GM21717 (cell line): ENCODE data around the gene ZNF516.

Source experiments
- ATAC-seq: cut with Tn5 transposase; IDR thresholded peaks from one replicate; pipeline ENCODE4 v1.9.1; 2021; ENCODE audit warnings: mild to moderate bottlenecking, moderate library complexity; ENCODE audit not compliant: unreplicated experiment

Gene ZNF516

DNA sequence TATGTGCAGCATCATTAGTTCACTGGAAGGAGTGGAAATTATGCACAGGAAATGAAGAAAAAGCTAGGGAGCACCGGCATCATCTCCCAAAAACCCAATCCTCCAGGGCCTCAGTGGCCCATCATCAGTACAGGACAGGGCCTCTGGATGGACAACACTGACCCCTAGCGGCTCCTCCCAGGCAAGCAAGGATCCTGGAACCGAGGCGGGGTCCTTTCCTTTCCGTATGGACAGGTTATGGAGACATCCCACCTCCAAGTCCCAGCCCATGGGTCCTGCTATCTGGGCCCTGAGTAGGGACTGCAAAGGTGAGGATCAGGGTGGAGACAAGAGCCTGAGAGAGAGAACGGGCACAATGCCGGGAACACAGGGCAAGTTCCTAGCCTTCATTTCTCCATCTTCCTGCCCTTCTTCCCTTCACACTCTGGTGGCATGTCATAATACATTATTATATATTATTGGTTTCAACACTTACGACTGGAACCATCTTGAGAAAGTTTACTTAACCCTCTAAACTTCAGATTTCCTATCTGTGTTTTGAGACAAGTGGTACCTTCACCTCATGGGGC lies 68.2 kb downstream of the ZNF516 start:
- ATAC-seq, result no peak

DNA sequence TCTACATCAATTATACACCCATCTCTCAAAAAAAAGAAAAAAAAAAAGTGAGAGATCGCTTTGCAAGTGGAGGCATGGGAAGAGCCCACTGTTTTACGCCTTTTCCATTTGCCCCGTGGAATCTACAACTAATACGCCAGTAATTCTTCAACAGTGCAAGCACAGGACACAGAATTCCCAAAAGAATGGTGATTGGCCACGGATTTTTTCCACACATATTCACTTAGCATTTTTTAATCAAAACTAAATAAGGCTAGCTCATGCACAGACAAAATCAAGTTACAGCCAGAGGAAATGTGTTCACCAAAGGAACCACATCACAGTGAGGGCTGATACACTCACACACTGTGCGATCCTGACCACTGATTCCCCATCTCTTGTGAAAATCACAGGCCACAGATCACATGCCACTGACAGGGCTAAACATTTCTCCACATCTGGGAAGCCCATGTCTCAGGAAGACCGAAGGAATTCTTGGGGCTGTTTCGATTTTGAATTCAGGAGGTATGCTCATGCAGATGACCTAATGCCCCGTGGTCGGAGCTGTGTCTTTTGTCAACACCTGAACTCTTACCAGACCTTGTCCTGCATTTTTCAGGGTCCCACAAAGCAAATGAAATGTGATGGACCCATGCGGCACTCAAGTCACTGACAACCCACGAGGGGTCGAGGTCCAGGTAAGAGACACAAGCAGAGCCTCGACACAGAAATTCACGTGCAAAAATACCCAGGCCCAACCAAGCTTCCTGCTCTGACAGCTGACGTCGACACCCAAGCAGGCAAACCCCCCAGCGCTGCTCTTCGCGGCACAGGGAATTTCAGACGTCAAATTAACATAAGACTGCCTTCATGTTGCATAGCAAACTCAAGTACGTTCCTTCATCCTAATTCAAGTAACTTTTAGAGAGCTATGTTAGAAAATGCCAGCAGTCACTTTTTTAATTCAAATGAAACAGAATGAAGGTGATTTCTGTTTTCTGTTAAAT lies 69.6 kb downstream of the ZNF516 start:
- no peak for ATAC-seq

DNA sequence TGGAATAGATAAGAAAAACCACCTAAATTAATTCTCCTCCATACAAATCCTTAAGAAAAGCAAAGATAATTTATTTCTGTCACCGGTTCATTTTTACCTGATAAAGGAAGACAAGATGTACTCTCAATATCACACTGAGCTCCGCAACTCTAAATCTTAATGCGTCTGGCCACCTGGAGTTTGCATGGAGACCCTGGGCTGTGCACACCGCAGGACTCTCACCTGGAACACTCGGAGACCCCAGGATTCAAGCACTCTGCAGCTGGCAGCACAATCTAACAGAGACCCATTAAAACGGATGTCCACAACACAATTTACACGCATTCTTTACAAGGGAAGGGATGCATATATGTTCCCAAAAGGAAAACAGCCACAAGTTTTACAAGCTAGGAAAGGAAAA lies 72.2 kb downstream of the ZNF516 start:
- ATAC-seq, result no peak

DNA sequence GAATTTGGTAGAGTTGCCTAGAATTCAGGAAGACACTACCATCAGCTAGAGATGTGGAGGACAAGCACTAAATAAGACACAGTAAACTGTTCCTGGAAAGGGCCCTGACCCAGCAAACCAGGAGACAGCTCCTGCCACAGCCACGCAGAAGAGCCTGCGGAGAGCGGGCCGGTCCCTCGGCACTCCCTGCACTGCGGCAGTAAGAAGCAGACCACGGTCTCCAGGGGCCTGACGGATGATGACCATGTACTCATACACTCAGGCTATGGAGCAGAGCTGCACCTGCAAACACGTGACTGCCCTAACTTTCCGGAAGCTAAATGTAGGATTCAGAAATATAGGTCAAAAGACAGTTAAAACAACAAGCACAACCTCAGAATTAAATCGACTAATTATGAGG lies 72.9 kb downstream of the ZNF516 start:
- no peak for ATAC-seq

DNA sequence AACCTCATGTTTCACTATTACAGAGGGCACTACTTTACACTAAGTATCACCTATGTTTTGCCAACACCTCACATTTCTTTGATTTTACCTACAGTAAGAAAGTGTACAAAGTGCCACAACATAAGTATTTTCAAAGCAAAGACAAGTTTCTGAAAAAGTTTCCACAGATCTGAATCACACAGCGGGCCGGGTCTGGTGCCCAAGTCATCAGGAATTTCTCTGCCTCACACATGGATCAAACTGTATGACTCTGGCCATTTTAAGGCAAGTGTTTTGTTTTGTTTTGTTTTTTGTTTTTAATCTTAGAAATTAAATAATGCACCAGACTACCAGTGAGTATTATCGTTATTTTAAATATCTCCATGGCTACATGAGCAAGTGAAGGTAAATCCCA lies 73.4 kb downstream of the ZNF516 start:
- ATAC-seq, result no peak

DNA sequence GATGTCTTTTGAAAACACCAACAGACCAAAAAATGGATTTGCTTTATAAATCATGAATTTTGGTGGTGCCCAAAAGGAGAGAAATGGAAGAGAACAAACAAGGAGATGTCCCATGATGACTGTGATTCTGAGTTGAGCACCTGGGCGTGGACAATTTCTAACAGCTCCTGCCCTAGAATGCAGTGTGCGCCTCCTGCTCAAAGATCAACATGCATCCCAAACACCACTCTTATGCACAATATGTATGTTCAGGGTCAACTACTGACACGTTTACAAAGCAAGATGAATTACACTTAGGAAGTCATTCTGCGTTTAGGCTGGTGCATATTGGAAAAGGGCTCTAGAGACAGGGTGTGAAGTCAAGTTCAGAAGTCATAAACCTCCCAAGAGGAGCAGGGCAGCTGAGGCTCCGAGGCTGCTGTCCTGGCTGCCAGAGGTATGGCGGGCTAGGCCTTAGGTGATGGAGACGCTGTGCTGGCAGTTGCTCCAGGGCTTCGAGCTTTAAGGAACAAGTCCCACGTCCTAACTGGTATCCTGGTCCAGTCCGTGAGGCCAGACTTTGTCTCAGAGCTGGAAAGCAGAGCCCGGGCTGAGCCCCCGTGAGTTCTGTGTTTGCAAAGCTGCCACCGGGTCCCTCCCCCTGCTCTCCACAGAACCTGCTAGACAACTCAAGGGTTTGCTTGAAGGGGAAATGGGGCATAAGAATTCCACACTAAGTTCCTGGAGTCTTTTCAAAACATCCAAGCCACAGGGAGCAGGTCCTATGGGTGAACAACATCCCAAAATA lies 74.0 kb downstream of the ZNF516 start:
- no peak for ATAC-seq

DNA sequence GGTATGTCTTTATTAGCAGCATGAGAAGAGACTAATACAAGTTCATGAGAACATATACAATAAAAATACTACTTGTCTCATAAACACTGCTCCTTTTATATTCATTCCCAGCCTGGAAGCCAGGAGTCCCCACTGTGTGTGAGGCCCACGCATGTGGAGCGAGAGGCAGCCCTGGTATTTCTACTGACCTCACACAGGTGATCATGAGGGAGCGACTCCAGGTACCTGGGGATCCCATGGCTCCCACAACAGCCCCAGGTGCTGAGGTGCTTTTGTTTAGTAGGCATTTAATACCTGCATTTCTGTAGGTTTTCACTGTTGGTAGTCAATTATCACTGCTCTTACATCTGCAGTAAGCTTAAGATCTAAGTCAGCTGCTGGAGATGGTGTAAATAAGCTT lies 75.2 kb downstream of the ZNF516 start:
- no peak for ATAC-seq

DNA sequence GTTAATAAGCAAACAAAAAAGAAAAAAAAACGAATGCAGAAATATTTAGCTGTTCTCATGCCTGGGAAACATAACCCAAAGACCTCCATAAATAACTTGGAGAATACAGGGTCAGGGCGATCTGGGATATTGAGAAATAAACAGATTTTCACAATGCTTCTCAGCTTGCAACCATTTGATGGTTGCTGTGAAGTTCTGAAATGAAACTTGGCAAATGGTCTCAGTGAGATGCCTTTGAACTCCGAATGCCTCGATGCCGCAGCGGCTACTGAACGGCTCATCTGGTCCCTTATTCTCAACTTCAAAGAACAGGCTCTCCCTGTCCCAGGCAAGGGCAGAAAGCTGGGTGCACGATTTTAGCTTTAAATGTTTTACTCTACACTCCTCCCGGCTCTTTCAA lies 78.1 kb downstream of the ZNF516 start:
- ATAC-seq, result no peak

DNA sequence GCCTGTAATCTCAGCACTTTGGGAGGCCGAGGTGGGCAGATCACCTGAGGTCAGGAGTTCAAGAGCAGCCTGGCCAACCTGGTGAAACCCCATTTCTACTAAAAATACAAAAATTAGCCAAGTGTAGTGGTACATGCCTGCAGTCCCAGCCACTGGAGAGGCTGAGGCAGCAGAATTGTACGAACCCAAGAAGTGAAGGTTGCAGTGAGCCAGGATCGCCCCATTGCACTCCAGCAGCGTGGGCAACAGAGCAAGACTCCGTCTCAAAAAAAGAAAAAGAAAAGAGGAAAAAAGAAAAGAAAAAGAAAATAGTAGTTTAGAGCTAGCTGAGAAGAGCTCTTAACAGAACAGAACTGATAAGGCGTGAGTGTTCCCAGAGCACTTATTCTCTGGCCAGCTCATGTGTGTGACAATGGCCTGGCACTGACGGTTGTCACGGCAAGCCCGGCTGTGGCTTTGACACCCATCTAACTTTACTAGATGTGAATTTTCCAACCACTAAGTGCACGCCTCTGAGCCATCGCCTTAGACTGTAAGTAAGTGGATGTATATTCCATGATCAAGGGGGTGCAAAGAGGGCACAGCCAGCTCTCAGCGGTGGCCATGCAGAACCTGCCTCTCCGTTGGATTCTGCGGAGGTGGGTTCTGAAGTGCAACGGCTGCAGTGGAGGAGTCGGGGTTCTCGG lies 80.0 kb downstream of the ZNF516 start:
- no peak for ATAC-seq

DNA sequence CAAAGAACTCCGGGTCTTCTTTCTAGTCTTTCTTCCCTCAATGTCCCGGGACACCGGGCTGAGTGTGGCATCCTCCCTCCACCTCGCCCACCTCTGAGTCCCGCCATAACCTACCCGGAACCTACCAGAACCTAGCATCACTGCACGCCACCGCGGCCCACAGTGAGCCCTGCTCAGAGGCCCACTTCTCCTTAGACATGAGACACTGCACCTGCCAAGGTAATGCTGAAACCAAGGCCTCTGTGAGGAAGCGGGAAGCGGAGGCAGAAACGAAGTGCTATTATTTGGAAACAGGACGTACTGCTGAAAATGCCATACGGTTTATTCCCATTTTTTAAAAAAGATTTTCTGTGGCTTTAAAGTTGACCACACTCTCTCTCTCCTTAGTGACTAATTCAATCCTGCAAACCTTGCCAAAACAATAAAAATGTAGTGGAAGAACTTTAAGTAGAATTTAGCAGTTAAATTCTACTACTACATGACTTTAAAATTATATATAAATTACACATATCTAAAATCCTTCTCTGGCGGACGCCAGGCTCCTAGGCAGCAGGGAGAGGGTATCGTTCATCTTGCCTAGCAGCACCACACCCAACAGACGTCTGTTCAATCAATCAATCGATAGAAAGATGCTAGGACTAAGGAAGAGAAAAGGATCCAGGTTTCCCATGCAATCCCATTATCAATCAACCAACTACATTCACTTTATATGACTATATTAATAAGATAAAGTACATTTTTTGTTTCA lies 82.0 kb downstream of the ZNF516 start:
- ATAC-seq, result no peak

DNA sequence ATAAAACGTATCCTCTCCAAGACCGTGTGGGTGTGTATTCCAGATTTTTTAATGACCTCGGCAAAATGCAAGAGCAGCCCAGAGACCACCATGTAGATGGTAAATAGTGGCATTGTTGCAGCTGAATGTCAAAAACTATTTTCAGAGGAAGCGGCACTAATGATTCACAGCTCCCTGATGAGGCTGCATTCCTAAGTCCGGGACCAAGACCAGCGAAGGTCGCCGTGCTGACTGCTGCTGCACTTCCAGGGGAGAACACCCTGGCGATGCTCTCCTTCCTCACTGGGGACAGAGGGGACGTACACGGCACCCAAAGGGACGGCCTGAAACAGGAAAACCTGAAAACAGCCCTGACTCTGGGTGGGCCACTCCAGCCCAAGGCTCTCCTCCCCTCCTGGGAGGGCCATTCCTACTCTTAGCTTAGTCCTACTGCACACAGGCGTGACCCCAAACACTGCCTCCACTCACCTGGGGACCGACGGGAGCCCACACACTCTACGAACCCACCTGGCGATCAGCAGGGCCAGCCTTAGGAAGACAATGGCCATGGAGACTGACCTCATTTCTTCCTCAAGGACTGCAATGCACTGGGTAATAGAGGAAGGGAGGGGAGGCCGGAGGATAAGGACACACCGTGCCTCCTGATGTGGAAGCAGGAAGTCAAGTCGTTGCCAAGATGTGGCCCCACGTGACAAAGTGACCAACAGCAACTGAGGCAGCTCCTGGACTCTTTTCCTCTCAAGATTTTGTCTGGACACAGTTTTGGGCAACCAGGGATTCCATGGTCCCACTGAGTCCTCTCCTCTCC lies 82.8 kb downstream of the ZNF516 start:
- no peak for ATAC-seq

DNA sequence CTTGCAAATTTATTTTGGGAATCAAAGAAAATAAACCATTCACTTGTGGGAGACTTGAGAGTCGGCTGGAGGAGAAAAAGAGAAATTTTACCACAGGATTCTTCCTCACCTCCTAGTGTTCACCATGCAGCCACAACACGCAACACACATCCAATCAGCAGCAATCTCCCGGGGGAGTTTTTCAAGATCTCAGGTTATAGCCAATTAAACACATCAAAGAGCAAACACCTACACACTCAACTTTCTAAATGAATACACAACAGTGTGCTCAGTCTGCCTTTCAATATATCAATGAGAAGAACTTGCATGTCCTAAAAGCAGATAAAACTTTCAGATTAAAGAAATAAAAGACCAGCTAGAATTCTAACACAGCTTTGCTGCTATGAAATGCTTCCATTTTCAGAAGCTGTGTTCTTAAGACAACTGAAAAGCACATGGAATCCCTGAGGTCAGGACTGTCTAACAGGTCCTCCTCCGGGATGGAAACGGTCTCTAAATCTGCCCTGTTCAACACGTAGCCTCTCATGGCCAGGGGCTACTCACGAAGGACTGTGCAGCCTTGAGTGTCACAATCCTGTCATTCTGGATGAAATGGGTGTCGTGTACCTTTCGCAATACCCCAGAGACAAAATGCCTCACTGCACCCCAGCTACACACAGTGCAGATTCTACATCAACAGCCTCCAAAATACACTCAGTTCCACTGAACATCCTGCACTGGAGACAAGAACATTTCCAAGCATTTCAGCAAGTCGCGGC lies 84.2 kb downstream of the ZNF516 start:
- ATAC-seq, result no peak

DNA sequence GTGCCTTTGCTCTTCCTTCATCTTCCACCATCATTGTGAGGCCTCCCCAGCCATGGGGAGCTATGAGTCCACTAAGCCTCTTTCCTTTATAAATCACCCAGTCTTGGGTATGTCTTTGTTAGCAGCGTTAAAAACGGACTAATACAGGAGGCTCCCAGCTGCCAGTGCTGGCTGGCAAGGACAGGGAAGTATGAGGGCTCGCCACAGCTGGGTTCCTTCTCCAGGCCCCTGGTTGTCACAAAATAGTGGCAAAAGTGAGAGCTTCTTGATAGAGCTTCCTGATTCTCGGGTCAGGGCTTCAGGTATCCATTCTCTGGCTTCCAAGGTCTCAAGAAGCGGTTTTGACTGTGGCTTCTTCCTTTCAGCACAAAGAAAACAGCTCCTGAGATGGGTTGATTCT lies 85.0 kb downstream of the ZNF516 start:
- no peak for ATAC-seq

DNA sequence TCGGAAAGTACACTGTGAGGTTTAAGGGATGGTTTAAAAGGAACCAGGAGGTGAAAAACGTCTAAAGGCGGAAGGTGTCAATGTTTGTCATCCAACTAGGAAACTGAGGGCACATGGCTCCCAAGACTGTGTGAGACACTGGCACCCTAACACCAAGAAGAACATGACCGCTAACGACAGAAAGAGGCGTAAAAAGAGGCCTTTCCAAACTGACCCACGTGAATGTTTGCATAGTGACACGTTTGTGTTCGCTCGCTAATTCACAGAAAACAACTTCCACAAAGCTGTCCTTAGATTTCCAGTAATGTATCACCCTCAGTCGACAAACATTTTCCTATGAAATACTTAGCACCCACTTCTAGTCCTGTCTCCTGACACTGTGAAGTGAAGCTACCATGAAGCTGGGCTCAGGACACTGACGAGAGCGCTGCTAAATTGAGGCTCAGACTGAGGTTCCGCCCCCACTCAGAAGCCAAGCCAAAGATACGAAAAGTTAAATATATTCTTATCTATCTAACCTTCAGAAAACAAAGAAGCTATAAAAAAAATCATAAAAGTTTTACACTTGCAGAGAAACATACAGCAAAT lies 86.5 kb downstream of the ZNF516 start:
- no peak for ATAC-seq

DNA sequence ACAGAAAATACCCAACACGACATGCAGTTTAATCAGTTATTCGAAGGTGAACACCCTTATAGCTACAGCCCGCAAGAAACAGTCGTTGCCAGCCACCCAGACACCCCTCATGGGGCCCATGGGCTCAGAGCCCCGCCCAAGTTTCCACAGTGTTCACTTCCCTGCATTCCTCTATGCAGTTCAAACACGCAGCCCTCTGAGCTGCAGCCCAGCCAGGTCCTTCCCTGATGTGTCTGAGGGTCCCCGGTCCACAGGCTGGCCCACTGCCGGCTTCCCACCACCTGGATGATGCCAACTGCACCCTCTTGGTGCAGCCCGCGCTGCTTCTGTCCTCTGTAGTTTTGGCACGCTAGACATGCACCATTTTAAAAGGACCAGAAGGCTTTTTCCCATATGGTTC lies 87.4 kb downstream of the ZNF516 start:
- ATAC-seq, result no peak

DNA sequence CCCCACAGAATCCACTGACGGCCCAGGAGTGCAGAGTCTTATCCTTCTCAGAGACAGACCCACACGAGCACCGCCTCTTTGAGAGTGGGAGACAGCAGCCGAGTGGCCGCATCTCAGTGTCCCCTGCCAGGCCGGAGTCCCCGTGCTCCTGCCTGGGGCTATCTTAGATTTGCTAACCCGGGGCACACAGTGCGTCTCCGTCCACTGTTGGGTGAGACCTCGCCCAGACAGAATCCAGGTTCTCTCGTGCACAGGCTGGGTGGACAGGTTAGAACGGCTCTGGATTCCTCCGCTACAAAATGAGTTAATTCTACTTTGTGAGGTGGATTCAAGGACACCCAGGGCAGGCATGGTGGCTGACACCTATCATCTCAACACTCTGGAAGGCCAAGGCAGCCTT lies 88.3 kb downstream of the ZNF516 start:
- ATAC-seq, result no peak

DNA sequence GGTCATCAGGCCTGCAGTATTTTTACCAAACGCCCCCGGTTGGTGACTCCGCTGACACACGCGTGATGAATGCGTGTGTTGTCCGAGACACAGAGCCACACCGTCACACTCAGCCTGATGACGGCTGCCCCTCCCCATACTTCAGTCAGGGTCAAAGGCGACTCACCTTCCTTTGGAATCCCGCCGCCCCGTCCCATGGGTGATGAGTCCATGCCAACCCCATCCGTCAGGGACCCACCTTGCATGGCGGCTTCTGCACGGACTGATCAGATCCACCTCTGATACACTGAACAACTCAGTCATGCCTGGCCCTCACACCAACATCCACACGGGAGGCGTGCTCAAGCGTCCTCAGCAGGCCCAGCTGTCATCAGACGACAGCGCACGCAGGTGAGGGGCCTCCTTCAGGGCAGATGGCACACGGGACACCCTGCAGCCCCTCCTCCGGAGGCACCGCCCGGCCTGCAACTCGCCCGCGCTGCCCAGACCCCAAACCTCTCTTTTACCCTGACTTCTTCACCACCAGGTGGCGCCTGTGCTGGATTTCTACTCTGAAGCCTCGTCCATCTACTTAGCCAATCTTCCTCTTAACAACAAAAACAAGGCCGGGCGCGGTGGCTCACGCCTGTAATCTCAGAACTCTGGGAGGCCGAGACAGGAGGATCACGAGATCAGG lies 89.2 kb downstream of the ZNF516 start:
- no peak for ATAC-seq

DNA sequence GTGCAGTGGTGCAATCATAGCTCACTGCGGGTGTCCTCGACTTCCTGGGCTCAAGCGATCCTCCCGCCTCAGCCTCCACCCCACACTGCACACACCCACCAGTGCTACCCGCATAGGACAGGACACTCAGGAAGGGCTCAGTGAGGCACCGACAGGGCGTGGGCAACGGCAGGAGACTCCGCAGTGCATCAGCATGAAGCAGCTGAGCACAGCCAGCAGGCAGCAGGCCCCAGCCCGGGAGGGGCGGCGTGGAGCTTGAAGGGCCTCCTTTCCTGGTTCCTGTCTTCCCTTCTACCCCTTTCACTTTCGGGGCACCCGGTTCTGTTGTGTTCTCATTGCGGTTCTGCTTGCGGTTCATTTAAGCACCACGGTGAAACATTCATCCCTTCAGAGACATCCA lies 89.8 kb downstream of the ZNF516 start:
- ATAC-seq, result no peak
